HG03342 (cell line): ENCODE results near the gene CAST.

Experiments used
- ATAC-seq: cut with Tn5 transposase; IDR thresholded peaks from one replicate; pipeline ENCODE4 v1.9.1; 2021; ENCODE audit warnings: mild to moderate bottlenecking, moderate library complexity; ENCODE audit not compliant: unreplicated experiment

CAST gene

DNA sequence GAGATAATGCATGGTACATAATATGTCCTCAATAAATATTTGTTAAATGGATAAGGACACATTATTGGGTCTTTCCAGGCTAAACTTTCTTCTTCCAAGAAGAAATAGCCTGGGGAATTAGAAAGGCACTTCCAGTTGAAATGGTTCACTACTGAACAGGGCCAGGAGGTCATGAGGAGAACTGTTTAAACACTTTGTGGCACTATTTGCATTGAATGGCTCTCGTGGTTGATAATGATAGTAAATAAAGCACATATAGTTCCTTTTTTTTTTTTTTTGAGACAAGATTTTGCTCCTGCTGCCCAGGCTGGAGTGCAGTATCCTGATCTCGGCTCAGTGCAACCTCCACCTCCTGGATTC, 19.9 kb upstream of the CAST start:
- no peak for ATAC-seq

DNA sequence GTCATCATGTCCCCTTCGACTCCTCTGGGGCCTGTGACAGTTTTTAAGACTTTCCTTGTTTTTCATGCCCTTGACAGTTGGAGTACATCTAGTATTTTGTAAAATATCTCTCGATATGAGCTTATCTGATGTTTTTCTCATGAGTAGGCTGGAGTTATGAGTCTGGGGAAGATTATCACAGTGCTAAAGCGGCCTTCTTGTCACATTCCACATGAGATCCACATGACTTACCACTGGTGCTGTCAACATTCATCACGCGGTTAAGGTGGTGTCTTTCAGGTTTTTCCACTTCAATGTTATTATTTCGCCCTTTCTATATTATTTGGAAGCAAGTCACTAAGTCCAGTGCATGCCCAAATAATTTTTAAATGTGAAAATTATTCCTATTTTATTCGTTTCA, 17.1 kb upstream of the CAST start:
- ATAC-seq, result no peak

DNA sequence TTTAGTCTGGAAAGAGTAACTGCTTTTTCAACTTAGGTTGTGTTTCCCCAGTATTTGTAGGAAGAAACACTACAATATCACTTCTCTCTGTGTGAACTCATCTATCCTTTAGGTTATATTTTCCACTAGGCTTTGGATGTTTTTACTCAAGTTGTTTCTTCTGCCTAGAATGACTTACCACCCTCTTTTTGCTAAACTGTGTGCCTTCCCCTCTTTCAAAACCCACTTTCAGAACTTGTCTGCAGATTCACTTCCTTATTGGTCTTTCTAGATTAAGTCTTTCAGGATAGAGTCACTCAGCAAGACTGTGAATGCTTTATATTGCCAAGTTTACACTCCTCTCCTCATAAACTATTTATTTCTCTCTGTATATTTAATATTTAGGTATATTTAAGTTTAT, 14.2 kb upstream of the CAST start:
- ATAC-seq, result peak; percentile 74

DNA sequence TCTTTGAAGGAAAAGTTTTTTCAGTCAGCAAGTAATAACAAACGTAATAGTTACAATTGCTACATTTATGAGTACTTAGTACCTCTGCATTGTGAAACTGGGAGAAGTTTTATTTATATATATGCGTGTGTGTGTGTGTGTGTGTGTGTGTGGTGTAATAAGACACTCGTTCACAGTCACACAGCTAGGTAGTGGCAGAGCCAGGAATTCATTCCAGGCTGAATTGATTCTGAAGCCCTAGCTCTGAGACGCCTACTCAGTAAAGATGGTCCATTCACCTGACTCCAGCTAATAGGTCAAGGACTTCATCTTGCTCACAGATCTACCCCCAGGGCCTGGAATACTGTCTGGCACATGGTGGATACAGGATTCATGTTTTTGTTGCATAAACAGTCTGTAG, 13.6 kb upstream of the CAST start:
- ATAC-seq, result no peak

DNA sequence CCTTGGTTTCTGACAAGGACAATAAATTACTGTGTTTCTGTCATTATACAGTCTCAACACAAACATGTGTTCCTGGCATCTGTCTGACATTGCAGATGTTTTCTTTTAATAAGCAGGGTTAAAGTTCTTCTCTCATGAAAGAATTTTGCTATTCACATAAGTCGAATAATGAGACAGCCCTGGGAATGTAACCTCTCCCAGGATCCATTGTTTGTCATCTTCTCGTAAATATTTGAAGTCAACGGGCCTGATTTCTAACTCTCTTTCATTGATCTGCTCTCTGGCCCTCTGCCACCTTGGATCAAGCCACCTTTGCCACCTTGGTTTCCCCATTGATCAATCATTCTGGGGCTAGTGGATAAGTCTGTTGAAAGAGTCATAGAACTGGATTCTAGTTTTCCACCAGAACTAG, 12.9 kb upstream of the CAST start:
- no peak for ATAC-seq

DNA sequence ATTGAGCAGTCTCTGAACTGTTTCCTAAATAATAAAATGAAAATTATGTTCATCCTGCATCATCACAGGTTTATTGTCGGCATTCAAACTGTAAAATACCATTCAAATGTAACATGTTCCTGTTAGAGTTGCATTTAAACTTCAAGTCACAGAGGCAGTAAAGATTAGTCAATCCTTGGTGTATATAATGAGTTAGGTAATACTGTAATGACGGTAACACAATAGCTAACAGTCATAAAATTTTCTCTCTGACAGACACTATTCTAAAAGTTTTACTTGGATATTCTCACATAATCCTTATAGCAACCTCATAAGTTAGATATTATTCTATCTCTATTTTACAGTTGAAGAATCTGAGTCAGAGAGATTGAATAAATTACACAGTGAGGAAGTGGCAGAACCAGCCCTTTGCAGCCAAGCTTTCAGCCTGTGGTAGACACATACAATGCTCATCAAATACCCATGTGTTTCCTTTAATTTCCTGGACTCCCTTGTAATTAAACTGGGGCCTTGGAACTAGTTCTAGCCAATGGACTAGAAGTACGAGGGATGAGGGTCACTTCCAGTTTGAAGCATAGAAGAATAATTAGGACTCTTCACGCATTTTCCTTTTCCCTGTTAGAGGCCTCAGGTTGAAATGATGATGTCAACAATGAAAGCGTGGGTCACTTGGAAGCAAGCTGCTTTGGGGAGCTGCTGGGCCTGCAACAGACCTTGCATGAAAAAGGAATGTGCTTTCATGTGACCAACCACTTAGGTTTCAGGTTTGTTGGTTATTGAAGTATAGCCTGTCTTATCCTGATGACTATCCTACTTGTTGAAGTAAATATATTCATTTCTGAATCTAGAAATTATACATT, 12.3 kb upstream of the CAST start:
- no peak for ATAC-seq

DNA sequence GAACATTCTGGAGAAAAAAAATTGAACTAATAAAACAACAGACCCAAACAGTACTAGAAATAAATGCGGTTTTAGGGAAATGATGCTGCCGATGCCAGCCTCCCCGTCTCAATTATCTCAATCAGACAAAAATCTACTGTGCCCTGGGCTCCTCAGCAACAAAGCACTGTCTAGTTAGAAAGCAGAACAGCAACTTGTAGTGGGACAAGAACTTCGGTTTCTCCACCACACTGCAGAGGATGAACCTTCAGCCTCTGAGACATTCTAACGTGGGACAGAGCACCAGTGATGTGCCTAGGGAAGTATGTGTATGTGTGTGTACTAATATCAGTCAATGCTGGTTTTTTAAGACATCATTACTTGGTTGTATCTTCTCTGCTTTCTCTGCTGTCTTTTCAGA, 11.1 kb upstream of the CAST start:
- ATAC-seq, result no peak

DNA sequence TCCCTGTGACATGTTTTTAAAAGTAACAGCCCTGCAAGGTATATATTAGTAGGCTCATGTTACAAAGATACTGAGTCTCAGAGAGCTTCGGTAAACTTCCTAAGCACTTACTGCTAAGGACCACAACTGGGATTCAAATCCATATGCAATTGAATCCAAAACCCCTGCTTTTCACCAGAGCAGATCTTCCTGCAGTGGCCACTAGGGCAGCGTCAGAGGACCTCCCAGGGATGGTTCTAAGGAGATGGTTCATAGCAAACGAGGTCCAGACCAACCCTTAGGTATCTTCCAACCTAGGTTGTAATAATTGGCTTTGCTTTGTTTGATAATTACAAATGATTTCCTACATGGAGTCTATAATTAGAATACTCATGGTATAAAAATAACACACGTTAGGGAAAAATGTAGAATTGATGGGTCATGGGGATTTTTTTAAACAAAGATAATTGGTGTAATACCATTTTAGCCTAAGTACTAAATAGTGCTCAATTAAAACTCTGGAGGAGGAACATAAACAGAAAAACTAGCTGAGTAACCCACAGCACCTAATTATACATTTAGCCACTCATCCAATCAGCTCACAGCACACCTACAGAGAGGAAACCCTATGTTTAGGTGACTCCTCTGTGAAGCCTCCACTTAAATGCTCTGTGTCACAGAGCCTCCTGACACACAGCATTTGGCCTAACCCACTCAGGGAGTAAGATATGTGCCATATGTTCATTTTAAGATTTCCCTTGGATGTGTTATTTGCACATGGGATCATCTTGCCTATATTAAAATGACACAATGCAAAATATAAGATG, 10.0 kb upstream of the CAST start:
- no peak for ATAC-seq

DNA sequence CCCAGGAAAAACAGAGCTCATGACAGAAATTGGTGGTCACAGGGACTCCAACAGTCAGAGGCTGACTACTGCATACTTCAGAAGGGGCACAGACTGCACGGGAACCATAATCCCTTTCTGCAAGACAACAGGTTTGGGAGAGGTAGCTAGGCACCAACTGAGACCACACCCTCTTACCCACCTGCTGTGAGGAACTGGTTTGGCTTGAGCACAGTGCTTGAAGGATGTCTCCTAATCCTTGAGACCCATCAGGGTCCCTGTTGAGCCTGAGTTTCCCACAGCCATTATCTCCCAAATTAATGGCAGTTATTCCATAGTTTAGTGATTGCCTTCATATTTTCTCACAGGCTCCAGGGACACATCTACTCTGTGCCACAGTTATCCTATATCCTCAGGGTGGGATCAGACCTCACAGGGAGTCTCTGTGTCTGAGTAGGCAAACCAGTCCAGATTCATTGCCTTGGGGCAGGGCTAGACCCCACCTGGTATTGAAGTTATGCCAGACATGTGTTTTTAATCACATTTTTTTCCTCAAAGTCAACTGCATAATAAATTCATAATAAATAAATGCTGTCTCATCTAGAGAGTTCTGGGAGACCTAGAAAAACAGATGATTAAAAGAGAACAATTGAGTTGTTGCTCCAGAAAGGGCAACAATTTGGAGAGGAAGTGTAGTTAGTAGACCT, 9.3 kb upstream of the CAST start:
- ATAC-seq, result no peak

DNA sequence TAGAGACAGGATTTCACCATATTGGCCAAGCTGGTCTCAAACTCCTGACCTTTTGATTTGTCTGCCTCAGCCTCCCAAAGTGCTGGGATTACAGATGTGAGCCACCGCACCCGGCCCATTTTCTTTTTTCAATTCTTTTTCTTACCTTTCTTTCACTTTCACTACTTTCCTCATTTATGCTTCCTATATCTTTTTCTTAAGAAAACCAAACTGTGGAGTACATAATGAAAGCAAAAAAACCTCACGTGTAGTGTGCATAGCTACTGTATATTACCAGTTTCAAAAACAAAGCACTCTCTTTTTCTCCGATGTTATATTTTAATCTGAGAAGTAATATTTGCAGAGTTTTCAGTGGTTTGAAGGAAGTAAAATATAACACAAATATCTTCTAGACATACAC, 8.0 kb upstream of the CAST start:
- no peak for ATAC-seq

DNA sequence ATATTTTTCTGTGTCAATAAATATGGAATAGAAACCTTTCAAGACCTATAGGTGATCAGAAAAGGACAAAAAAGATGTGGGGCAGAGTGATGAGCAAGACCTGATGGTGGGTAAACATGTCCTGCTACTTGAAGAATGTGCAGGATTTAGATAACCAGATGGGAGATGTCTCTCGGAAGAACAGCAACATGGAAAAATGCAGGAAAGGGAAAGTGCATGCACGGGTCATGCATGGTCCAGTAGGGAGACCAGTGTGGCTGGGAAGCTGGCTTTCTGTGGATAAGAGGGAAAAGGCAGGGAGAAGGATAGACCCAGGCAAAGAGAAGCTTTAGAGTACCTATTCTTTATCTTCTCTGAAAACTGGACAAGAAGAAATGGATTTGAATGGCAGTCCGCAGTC, 7.1 kb upstream of the CAST start:
- no peak for ATAC-seq

DNA sequence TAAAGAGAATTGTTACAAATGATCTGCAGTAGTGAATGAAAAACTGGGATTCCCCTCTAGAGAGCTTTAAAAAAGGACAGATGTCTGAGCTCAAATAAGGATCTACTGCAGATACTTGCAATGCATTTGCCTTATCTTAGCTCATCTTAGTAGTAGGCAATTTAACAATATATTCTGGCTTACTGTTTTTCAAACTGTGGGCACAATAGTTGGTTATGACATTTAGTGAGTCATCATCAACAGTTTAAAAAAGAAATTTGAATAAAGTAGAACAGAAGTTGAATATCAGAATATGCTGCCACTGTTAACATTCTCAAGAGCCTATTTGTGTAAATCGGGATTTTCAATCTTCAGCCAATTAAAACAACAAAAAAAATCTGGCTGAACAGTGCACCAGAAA, 6.7 kb upstream of the CAST start:
- ATAC-seq, result no peak

DNA sequence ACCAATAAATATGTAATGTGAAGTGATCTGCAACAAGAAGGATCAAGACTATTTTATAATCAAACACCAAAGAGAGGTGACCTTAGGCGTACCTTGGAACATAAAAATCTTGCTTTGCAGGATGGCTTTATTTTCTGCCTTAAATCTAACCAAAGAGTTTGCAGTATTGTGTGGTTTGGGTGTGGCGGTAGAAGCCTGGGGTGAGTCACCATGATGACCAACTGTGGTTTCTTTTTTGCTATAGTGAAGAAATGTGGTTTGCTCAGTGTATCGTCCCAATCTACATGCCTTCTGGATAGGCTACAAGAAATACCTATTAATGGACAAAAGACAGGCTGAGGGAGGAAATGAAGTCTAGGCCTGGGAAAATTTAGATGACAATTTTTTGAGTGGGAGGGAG, 5.1 kb upstream of the CAST start:
- ATAC-seq, result peak; percentile 69

DNA sequence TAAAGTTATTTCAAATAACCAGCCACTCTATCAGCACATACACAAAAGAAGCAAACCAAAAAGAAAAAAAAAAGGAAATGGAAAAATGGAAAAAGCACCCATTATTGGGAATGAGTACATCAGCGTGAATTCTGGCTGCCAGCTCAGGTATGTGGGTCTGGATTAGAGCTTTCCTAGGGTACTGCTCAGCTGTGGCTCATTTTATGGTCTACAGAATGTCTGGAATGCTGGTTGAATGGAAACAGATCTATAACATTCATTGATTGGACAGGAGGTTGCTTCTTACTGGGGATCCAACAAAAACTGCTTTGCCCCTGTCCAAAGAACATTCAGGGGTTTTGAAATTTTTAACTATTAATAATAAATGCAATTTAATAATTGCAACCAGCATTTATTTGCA, 3.9 kb upstream of the CAST start:
- no peak for ATAC-seq

DNA sequence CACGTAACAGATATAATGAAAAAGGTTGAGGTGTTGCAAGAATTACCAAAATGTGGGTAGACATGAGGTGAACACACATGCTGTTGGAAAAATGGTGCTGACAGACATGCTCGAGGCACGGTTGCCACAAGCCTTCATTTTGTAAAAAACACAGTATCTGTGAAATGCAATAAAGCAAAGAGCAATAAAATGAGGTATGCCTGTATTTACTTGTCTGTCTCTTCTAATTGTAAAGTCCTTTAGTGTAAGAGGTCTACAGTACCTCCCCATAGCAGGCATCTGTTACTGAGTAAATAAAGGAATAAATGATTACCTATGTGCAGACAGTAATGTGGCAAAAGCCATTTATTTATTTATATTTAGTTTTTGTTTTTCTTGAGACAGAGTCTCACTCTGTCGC, 3.0 kb upstream of the CAST start:
- ATAC-seq, result no peak

DNA sequence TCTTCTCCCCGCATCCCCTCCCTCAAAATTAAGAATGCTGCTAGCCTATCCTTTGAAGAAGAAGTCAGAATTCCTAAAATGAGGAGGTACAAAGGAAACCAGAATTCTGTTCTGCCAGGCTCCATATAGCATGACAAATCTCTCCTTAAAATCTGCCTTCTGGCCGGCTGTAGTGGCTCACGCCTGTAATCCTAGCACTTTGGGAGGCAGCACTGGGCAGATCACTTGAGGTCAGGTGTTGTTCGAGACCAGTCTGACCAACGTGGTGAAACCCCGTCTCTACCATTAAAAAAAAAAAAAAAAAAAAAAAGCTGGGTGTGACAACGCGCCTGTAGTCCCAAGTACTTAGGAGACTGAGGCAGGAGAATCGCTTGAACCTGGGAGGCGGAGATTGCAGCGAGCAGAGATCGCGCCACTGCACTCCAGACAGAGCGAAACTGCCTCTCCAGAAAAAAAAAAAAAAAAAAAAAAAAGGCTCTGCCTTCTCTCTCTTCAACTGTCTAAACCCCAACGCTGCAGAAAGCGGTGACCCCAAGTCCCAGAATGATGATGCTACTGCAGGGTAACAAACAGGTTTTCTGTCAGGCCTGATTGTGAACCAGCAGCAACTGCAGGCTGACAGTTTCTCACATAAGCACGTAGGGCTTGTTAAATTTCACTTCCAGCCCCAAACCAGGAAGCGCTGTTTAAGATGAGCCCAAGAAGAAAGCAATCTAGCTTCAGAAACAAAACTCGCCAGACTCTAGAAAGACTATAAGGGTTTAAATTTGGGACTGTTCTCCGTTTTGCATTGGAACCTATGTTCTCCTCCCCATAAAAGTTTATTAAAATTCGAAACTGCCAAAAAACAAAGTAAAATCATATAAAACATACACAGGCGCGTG, 963 bp upstream of the CAST start:
- peak; percentile 16 for ATAC-seq

DNA sequence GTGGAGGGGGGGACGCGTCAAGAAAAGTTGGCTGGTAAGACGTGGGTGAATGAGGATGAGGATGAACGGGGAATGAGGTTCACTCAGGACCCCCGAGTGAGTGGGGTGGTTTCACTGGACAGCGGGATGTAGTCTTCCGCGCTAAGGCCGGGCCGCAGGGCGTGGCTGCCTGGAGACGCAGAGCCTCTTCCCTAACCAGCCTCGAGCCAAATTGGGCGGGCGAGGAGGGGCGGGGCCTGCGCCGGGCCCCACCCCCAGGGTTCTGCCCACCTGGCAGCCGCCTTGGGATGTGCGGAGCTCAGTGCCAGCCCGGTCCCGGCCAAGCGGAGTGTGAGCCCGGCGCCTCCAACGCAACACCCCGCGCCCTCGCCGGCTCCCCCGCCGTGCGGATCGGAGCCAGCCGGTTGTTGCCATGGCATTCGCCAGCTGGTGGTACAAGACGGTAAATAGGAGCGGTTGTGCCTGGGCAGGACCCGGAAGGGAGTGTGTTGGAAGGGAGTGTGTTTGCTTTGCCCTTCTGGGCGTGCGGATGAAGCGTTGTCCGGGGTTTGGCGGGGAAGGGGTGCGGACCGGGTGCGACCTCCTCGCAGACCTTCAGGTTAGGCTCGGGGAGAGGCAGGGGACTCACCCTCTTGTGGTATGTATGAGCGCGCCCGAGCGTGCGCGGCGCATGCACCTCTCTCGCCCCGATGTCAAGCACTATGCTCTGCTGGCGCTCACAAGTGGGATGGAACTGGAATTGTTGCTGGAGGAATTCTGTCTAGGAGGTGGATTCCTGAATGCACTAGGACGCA, 746 bp downstream of the CAST start:
- ATAC-seq, result peak; percentile 67

DNA sequence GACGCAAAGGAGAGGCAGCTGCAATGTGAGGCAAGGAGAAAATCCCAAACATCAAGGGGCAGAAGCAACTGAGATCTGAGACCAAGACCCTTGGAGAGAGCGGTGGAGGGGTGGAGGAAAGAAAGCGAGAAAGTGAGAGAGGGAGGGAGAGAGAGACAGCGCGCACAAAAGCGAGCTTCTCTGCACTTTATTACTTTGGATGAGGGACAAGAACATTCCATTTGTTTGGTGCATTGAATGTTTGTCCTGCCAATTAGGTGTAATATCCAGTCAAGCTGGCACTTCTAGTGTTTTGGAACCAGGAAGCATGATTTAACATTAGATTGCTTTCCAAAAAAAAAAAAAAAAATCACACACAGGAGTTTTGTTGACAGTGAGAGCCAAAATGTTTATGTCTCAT, 1.4 kb downstream of the CAST start:
- no peak for ATAC-seq

DNA sequence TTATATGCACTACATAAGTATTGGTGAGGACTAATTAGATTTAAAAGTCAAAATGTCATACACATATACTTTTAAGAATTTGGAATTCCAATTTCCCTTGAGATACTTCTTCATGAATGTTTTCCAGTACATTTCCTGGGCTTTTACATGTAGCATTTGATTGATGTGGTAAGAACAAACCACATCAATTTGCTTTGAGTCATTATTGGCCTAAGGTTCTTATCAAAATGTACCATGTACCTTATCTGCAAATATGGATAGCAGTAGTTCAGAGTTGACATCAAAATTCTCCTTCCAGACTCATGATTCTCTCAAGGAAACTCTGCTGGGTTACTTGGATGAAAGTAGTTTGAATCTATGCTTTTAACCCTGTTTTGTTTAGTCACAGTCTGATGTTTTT, 2.5 kb downstream of the CAST start:
- ATAC-seq, result no peak

DNA sequence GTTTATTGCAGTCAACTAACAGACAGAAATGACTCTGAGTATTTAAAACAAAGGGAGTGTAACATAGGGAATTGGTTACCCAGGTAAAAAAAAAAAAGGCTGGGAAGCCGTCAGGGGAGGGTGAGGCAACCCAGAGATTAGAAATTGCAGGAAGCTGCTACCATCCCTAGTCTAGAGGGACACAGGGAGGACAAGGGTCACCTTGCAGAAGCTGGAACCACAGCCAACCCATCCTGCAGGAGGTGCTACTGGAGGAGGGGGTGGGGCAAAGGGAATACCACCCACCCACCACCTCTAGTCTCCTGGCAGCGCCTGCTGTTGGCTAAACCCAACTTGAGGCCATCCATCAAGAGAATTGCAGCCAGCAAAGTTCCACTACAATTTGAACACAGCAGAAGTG, 6.5 kb downstream of the CAST start:
- ATAC-seq, result no peak
